ENCODE results near the gene GPR141.

The GPR141 gene

GRCh38 chr7:37769291-37769690 is 85.7 kb downstream of the GPR141 start:
- peaks cover 2% of the 10 kb centered on the region for H3K9me3 ChIP-seq (ENCODE audit: severe bottlenecking)
- TF ChIP-seq CTCF (IDR thresholded peaks at IDR 0.05; ENCODE audit: poor library complexity, severe bottlenecking) = no peak
- H3K27ac ChIP-seq (ENCODE audit: poor library complexity, severe bottlenecking) = no peak overlapping the region
- ATAC-seq (ENCODE audit: low read depth) (no peak), DNase-seq (ENCODE audit: low spot score) (no peak)
- H3K27me3 ChIP-seq (ENCODE audit: insufficient read depth, poor library complexity, severe bottlenecking) = no peaks in the 10 kb centered on the region
- H3K4me1 ChIP-seq (ENCODE audit: insufficient read depth, poor library complexity, severe bottlenecking) = no peaks in the 10 kb centered on the region
- H3K36me3 ChIP-seq (ENCODE audit: low read depth) = no peaks in the 10 kb centered on the region
- no peak overlapping the region for H3K4me3 ChIP-seq (ENCODE audit: severe bottlenecking)

- no peaks in the 10 kb centered on the region for H3K4me1 ChIP-seq (ENCODE audit: insufficient read depth, poor library complexity, severe bottlenecking)
- H3K36me3 ChIP-seq (ENCODE audit: low read depth) = no peaks in the 10 kb centered on the region
- H3K27me3 ChIP-seq (ENCODE audit: insufficient read depth, poor library complexity, severe bottlenecking) = no peaks in the 10 kb centered on the region
- no peak for TF ChIP-seq CTCF (IDR thresholded peaks at IDR 0.05; ENCODE audit: poor library complexity, severe bottlenecking)
- H3K27ac ChIP-seq (ENCODE audit: poor library complexity, severe bottlenecking) = no peak overlapping the region
- ATAC-seq (ENCODE audit: low read depth) = no peak
- peaks cover 2% of the 10 kb centered on the region for H3K9me3 ChIP-seq (ENCODE audit: severe bottlenecking)
- no peak for DNase-seq (ENCODE audit: low spot score)
- no peak overlapping the region for H3K4me3 ChIP-seq (ENCODE audit: severe bottlenecking)
These were observed 86.2 kb downstream of the GPR141 start for GRCh38 chr7:37769726-37770125.

GRCh38 chr7:37770838-37771237 is 87.3 kb downstream of the GPR141 start:
- DNase-seq (ENCODE audit: low spot score) (no peak), ATAC-seq (ENCODE audit: low read depth) (no peak)
- H3K27ac ChIP-seq (ENCODE audit: poor library complexity, severe bottlenecking) = no peak overlapping the region
- no peaks in the 10 kb centered on the region for H3K4me1 ChIP-seq (ENCODE audit: insufficient read depth, poor library complexity, severe bottlenecking)
- H3K9me3 ChIP-seq (ENCODE audit: severe bottlenecking) = peaks cover 2% of the 10 kb centered on the region
- H3K36me3 ChIP-seq (ENCODE audit: low read depth) = no peaks in the 10 kb centered on the region
- no peak for TF ChIP-seq CTCF (IDR thresholded peaks at IDR 0.05; ENCODE audit: poor library complexity, severe bottlenecking)
- no peak overlapping the region for H3K4me3 ChIP-seq (ENCODE audit: severe bottlenecking)
- no peaks in the 10 kb centered on the region for H3K27me3 ChIP-seq (ENCODE audit: insufficient read depth, poor library complexity, severe bottlenecking)

GRCh38 chr7:37771342-37771741 is 87.8 kb downstream of the GPR141 start:
- peaks cover 2% of the 10 kb centered on the region for H3K9me3 ChIP-seq (ENCODE audit: severe bottlenecking)
- H3K27me3 ChIP-seq (ENCODE audit: insufficient read depth, poor library complexity, severe bottlenecking) = no peaks in the 10 kb centered on the region
- H3K4me3 ChIP-seq (ENCODE audit: severe bottlenecking) = no peak overlapping the region
- no peak overlapping the region for H3K27ac ChIP-seq (ENCODE audit: poor library complexity, severe bottlenecking)
- no peak for TF ChIP-seq CTCF (IDR thresholded peaks at IDR 0.05; ENCODE audit: poor library complexity, severe bottlenecking)
- ATAC-seq (ENCODE audit: low read depth) (no peak), DNase-seq (ENCODE audit: low spot score) (no peak)
- no peaks in the 10 kb centered on the region for H3K4me1 ChIP-seq (ENCODE audit: insufficient read depth, poor library complexity, severe bottlenecking)
- no peaks in the 10 kb centered on the region for H3K36me3 ChIP-seq (ENCODE audit: low read depth)

- Histone ChIP-seq H3K9me3 (ENCODE audit: severe bottlenecking) (peaks cover 2% of the 10 kb centered on the region), H3K27ac (ENCODE audit: poor library complexity, severe bottlenecking) (no peak overlapping the region), H3K4me1 (ENCODE audit: insufficient read depth, poor library complexity, severe bottlenecking) (no peaks in the 10 kb centered on the region), H3K36me3 (ENCODE audit: low read depth) (no peaks in the 10 kb centered on the region), H3K27me3 (ENCODE audit: insufficient read depth, poor library complexity, severe bottlenecking) (no peaks in the 10 kb centered on the region), H3K4me3 (ENCODE audit: severe bottlenecking) (no peak overlapping the region)
- no peak for DNase-seq (ENCODE audit: low spot score)
- no peak for ATAC-seq (ENCODE audit: low read depth)
- no peak for TF ChIP-seq CTCF (IDR thresholded peaks at IDR 0.05; ENCODE audit: poor library complexity, severe bottlenecking)
These were observed 88.2 kb downstream of the GPR141 start for GRCh38 chr7:37771801-37772200.
